UCSD-AML1 (cell line): Measurements from ENCODE around the gene DLX1.

Experiments
- DNase-seq: peaks from one replicate; lab custom pipeline; 2025; ENCODE audit not compliant: unreplicated experiment; lab: John Stamatoyannopoulos, UW

Gene DLX1

DNA sequence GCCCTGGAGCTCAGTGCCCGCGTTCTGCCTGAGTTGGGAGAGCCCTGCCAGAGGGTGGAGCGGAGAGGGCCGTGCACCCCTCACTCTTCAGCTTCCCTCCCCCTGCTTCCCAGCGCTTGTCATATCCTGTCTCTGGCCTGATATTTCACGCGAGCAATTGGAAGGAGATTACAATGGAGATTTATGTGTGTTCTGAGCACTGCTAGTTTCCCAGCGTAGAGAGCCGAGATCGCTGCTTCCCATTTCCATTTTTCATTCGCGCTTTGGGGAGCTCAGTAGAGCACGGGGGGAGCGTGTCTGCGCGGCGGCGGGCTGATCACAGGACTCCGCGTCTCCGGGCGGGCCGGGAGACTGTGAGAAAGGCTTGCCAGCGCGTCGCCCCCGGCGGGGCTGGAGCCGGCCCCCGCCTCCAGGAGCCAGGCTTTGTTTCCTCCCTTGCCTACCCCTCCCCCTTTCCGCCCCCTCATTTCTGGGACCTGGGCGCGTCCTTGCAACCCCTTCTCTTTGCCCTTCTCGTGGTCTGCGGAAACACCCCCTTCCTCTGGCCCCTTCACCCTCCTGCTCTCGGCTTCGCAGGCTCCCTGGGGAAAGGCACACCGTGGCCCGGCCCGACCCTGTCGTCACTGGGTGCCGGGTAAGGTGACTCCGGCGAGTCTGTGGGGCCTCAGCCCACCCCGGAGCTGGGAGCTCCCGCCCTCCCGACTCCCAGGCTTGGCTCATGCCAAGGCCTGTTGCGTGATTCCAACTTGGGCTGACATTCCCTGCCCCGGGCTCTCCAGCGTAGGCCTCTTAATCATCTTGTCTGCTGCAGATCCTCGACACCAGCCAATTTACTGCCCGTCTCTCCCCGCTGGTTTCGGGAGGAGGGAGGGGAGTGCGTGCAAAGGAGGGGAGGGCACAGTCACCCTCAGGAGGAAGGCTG lies 11.6 kb downstream of the DLX1 start:
- DNase-seq = no peak

GRCh38 chr2:172097557-172098131 lies 12.3 kb downstream of the DLX1 start:
- DNase-seq = no peak

DNA sequence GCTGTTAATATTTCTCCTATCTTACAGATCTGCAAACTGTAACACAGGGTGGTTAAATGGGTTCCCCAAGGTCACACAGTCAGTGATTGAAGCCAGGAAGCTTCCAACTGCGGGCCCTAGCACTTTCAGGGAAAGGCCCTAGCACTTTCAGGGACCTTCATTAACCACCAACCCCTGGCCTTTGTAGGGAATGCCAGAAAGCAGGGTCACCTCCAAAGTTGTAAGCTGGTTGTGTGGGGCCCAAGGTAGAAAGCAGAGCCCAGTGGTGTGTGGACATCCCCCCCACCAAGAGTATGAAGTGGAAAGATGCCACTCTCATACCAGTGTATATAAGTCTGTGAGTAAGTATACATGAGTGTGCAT lies 13.0 kb downstream of the DLX1 start:
- DNase-seq = no peak

DNA sequence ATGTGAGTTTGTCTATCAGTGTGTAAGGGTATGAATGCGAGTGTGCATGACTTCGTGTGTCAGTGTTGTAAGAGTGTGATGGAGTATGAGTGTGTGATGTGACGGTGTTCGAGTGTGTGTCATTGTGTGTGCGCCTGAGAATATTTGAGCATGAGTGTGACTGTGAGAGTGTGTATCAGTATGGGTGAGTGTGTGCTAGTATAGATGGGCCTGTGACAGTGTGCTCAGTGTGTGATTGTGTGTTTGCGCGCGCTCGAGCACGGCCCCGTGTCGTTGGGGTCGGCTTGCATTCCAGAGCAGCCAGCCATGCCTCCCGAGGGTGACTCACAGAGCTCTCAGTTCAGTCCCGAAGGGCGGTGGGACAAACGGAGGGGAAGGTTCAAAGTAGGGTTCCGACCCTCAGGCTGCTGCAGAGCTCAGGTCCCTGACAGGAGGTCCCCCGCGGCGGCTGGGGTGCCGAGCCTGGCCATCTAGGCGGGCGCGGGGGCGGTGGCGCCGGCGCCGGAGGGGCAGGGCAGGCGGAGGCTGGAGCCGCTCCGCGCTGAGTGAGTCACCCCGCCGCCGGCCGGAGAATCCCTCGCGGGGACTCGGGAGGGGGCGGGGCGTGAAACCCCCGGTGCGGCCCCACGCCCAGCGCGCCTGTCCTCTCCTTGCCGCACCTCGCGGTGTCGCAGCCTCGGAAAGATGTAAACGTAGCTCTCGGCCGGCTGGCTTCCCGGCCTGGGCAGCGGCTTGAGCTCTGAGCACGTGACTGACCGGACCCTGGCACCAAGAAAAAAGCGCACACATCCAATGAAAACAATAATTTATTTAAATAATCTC lies 13.6 kb downstream of the DLX1 start:
- DNase-seq = peak; percentile 70

DNA sequence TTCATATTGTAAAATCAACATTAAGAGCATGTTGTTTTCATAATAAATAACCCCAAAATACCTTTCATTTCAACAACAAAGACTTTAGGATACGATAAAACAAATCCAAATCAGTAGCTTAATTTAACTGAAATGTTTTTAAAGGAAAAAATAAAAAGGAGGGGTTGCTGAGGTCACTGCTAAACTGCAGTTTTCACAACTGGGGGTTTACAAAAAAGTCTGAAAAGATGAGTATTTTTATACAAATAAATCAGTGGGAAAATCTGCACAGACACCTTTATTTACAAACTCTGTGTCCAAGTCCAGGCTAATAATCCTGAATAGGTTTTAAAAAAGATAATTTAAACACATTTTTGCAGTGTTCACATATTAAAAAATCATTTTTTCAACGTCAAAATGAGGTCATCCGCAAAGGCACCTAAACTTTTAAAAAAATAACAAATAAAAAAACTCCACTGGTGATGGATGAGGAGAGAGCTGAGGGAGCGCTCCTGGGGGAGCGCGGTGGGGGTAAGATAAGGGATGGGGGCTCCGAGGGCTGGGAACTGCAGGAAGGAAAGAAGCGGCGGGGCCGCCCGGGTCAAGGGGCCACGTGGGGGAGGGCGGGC lies 14.3 kb downstream of the DLX1 start:
- no peak for DNase-seq

GRCh38 chr2:172100080-172100934 lies 15.0 kb downstream of the DLX1 start:
- no peak for DNase-seq

DNA sequence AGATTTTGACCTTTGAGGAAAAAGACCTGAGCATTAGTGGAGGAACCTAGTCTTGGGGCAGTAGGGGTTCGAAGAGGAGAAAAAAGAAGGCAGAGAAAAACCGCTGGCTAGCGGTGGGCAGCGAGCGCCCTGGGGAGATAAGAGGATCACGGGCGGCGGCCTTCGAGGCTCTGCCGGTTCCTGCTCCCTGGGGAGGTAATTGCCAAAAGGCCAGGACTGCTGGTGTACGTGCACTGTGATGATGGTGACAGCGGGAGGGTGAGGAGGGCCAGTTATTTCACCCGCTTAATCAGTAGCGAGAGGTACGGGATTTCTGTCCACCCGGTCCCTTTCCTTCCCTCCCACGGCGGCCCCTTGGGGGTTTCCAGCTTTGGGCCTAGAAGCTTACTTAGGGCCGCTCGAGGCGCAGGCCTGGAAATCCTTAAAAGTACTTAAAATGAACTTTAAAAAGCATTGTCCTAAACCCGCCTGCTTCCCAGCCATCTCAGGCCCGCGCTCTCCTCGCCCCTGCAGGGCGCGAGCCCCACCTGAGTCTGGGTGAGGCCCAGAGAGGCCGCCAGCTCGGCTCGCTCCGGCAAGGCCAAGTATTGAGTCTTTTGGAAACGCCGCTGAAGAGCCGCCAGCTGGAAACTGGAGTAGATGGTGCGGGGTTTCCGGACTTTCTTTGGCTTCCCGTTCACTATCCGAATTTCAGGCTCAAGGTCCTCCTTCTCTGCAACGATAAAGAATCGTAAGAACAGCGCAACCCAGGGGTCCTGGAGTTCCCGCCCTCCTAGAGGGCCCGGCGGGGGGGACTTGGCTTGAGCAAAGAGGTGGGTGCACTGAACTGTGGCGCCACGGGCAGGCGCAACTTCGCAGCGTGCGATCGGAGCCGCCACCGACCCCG lies 15.9 kb downstream of the DLX1 start:
- DNase-seq = no peak

DNA sequence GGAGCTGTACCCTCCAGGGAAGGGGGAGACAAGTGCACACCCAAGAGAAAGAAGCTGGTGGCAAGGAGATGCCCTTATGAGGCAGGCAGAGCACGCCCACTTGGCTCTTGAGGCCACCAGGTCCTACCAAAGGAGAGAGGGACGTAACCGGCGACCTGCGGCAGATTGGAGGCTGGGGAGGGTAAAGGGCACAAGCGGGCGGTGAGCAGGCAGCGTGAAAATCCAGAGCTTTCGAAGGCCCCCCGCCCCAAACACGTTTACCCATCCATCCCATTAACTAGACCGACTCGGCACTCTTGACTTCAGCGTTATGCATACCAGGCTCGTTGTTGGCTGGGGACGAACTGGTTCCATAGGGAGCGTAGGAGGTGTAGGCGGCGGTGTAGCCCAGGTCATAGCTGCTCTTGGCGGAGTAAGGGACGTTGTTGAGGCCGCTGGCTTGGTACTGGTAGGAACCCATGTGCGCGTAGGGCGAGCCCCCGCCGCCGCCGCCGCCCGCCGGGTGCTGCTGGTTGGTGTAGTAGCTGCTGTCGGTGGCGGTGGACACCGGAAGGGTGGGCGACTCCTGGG lies 16.6 kb downstream of the DLX1 start:
- DNase-seq = peak; percentile 65

DNA sequence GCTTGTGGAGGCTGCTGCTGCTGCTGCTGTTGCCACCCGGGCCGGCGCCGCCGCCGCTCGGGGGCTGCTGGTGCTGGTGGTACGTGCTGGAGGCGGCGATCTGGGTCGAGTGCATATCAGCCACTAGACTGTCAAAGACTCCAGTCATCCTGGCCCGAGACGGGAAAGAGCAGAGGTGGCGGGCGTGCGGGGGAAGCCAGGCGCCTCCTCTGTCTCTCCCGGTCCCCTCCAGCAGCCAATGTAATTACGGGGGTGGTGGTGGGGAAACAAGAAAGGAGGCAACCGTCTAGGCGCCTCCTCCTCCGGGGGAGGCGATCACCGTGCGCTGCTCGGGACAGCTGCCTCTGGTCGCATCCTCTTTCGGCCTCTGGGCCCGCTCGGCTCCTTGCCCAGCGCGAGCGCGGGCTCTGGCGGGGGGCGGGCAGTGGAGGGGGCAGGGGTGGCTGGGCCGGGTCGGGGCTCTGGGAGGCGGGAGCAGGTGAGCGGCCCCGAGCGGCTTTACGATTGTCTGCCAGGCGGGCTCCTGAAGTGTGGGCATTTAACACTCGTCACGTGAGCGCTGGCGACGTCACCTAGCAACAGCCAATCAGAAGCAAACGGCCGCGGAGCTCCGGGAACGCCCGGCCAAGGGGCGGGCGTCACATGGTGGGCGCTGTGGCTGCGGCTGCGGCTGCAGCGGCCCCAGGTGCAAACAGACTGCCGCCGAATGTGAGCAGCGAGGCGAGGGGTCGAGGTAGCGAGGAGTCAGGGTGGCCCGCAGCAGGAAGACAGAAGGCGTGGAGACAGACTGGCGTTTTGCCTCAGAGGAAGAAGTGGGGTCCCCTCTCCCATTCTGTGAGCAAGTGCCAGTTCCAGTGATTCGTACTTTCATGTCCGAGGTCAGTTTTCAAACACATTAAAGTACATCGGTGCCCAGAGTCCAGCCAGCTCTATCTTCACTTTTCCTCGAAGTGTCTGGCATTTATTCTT lies 17.4 kb downstream of the DLX1 start, which contains the start of gene DLX2:
TSS of gene DLX2 (minus strand) at position 510 of the 969 bp plus-strand sequence. CDS start at position 148, 362 bp downstream.
- DNase-seq = peak; percentile 87

GRCh38 chr2:172103471-172104272 lies 18.4 kb downstream of the DLX1 start:
- peak; percentile 84 for DNase-seq

DNA sequence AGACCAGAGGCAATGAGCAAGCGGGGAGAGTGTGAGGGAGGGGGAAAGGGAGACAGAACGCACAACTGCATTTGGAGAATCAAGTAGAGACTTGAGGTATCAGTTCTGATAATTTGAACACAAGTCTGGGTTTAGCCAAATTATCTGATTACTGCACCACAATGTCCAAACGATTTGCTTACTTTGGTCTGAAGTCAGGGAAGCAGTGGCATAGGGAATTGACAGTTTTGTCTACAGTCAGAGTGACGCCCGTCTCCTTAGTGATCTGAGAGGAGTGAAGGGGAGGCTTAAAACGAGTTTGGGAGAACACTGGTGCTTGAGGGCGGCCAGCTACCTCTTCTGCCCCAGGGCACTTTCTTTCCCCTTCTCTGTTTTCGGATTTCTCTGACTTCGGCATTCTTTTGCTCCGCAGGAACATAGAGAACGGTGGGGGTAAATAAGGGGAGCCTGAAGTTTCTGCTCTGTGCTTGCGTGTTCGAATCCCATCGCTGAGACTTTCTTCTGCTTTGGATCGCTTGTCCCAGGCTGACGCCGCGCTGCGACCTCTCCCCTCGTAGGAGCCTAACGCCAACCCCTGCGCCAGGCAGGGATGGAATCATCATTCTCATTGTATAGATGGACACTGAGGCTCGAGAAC lies 20.3 kb downstream of the DLX1 start:
- no peak for DNase-seq

GRCh38 chr2:172106108-172106961 lies 21.0 kb downstream of the DLX1 start:
- DNase-seq = peak; percentile 77

- no peak for DNase-seq
Measured at GRCh38 chr2:172107690-172108586, 22.6 kb downstream of the DLX1 start.

DNA sequence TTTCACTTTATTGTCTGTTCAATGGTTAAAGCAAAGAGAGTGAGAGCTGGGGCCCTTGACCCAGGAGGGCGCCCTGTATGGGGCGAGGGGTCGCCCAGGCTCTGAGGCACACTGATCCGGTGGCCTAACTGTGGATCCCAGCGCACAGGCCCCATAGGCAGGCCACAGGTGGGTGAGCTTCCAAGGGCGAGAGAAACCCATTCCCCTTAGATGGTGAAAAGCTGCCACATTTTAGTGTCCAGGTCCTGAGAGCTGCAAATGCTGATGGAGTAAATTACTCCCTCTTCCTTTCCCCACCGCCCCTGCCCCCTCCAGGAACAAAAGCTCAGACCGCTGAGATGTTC lies 23.3 kb downstream of the DLX1 start:
- DNase-seq = no peak
